Keratinocyte (primary cell): ENCODE data around the gene PPFIBP2. TPM values are rescaled to one million over a fixed set of nuclear protein-coding genes. Genes with fewer than 3 reads are reported as not detected.

Source experiments
- DNase-seq: peaks from one replicate; pipeline ENCODE4 v3.0.0-alpha.2; 2011; ENCODE audit warnings: low read depth, missing footprints, low spot score
- FAIRE-seq: peaks from 2 replicates; lab custom pipeline; 2011; peaks lifted over from hg19 to GRCh38; lab: Jason Lieb, UNC
- H2AFZ ChIP-seq: 2 replicates; pipeline ENCODE4 v1.6.0; 2012; ENCODE audit warnings: low read length, control low read depth, inconsistent platforms; ENCODE audit not compliant: control insufficient read depth
- H3K27ac ChIP-seq: 2 replicates; pipeline ENCODE4 v1.5.1; 2011; ENCODE audit warnings: low read length; ENCODE audit not compliant: control insufficient read depth, insufficient read depth
- H3K27me3 ChIP-seq: 3 replicates; pipeline ENCODE4 v1.6.0; 2011; ENCODE audit warnings: low read length; ENCODE audit not compliant: control insufficient read depth, insufficient read depth; ENCODE audit errors: extremely low read depth
- H3K36me3 ChIP-seq, 2 experiments: 2 replicates in 1 of 2; 3 replicates in 1 of 2; pipeline ENCODE4 v1.5.1; 2011; ENCODE audit warnings: low read length in 2 of 2, mild to moderate bottlenecking in 1 of 2; ENCODE audit not compliant: control insufficient read depth in 2 of 2, insufficient read depth in 2 of 2; ENCODE audit errors: extremely low read depth in 1 of 2
- H3K4me1 ChIP-seq: 3 replicates; pipeline ENCODE4 v1.5.1; 2011; ENCODE audit warnings: low read length; ENCODE audit not compliant: control insufficient read depth, insufficient read depth; ENCODE audit errors: extremely low read depth
- H3K4me2 ChIP-seq: 3 replicates; pipeline ENCODE4 v1.6.0; 2011; ENCODE audit warnings: low read depth, low read length; ENCODE audit not compliant: control insufficient read depth, insufficient read depth; ENCODE audit errors: extremely low read depth
- H3K4me3 ChIP-seq, 3 experiments: fragments of 200-600 bp in 1 of 3; sonication (generic) in 1 of 3; 2 replicates in 2 of 3; 3 replicates in 1 of 3; pipeline ENCODE4 v1.5.1; 2011 to 2016; ENCODE audit warnings: low read length in 3 of 3, mild to moderate bottlenecking in 3 of 3, control low read depth in 2 of 3, inconsistent platforms in 1 of 3, low read depth in 1 of 3, mixed read lengths in 1 of 3, mixed run types in 1 of 3, moderate library complexity in 1 of 3; ENCODE audit not compliant: control insufficient read depth in 2 of 3, insufficient read depth in 2 of 3; ENCODE audit errors: extremely low read depth in 1 of 3
- H3K79me2 ChIP-seq: 2 replicates; pipeline ENCODE4 v1.6.0; 2012; ENCODE audit warnings: low read length; ENCODE audit not compliant: control insufficient read depth, insufficient read depth
- H3K9ac ChIP-seq: 3 replicates; pipeline ENCODE4 v1.6.0; 2011; ENCODE audit warnings: low read length; ENCODE audit not compliant: control insufficient read depth, insufficient read depth; ENCODE audit errors: extremely low read depth
- H3K9me1 ChIP-seq: 3 replicates; pipeline ENCODE4 v1.6.0; 2011; ENCODE audit warnings: low read length; ENCODE audit not compliant: control insufficient read depth, insufficient read depth; ENCODE audit errors: extremely low read depth
- H3K9me3 ChIP-seq: 2 replicates; pipeline ENCODE4 v1.5.1; 2012; ENCODE audit warnings: low read depth, low read length; ENCODE audit not compliant: control insufficient read depth
- H4K20me1 ChIP-seq: 3 replicates; pipeline ENCODE4 v1.6.0; 2011; ENCODE audit warnings: low read length; ENCODE audit not compliant: control insufficient read depth, insufficient read depth; ENCODE audit errors: extremely low read depth
- EZH2 ChIP-seq: IDR thresholded peaks from one replicate; pipeline ENCODE4 v1.6.1; 2012; ENCODE audit warnings: inconsistent platforms, mild to moderate bottlenecking, low read length, moderate library complexity
- dilution Hi-C: fragments of 300-500 bp; cut with MboI; formaldehyde crosslinking; loops from one replicate; pipeline ENCODE4 v1.7.0; 2020; ENCODE audit warnings: low sequenced_read_pairs; ENCODE audit not compliant: extremely low pct_ligation_motif_present
- polyA plus RNA-seq, 5 experiments: library from polyadenylated mRNA; depleted of rRNA in 3 of 5; stranded (reverse) in 3 of 5; stranded (forward) in 1 of 5; unstranded in 1 of 5; fragments of >200 nt; gene quantifications; 1 replicate in 1 of 5; 2 replicates in 3 of 5; 3 replicates in 1 of 5; pipeline versions ENCODE4 v1.2.1 to v1.2.3, GENCODE V29; 2011 to 2012; ENCODE audit warnings: missing spikeins in 2 of 5, low read depth in 1 of 5, low replicate concordance in 1 of 5
- TF ChIP-seq, protein P1 (sequence below), 3 experiments: IDR thresholded peaks in 1 of 3; conservative IDR thresholded peaks in 1 of 3; optimal IDR thresholded peaks in 1 of 3; 2 replicates in 2 of 3; 3 replicates in 1 of 3; pipeline versions ENCODE3 to v1.5.1; 2011; ENCODE audit warnings: low read length in 3 of 3, mild to moderate bottlenecking in 3 of 3, moderate library complexity in 2 of 3, control low read depth in 1 of 3, inconsistent platforms in 1 of 3; ENCODE audit not compliant: insufficient read depth in 2 of 3; ENCODE audit errors: extremely low read depth in 1 of 3

PPFIBP2 gene
- polyA plus RNA-seq, 1 donor (not counting 4 experiments of a cell fraction or from before 2014, with no cell fraction given) = 11.0 TPM

DNA sequence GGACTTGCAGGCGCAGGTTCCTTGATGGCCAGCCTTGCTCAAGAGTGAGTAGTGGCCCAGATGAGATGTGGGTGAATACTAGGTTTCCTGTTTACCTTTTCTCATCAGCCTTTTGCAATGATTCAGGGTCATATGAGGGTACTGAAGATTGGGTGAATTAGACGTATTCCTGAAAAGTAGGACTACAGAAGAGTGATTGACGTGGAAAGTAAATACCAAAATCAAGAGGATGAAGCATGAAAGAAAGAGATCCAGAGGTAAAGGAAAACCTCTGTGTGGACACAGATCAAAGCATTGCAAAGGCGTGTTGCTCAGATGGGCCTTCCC is 99.6 kb downstream of the PPFIBP2 start:
- Histone ChIP-seq H3K4me1 (peaks cover 17% of the 10 kb centered on the region), H2AFZ (no peak overlapping the region), H3K9ac (no peak overlapping the region), H3K79me2 (no peaks in the 10 kb centered on the region), H3K4me3 (no peak overlapping the region), H3K36me3 (no peaks in the 10 kb centered on the region), H3K4me2 (no peak overlapping the region), H3K9me1 (no peaks in the 10 kb centered on the region), H3K9me3 (no peaks in the 10 kb centered on the region), H4K20me1 (no peaks in the 10 kb centered on the region), H3K27ac (no peak overlapping the region), H3K27me3 (no peaks in the 10 kb centered on the region)
- dilution Hi-C loops = no loop called here
- TF ChIP-seq EZH2 = no peak
- TF ChIP-seq, protein P1, sequence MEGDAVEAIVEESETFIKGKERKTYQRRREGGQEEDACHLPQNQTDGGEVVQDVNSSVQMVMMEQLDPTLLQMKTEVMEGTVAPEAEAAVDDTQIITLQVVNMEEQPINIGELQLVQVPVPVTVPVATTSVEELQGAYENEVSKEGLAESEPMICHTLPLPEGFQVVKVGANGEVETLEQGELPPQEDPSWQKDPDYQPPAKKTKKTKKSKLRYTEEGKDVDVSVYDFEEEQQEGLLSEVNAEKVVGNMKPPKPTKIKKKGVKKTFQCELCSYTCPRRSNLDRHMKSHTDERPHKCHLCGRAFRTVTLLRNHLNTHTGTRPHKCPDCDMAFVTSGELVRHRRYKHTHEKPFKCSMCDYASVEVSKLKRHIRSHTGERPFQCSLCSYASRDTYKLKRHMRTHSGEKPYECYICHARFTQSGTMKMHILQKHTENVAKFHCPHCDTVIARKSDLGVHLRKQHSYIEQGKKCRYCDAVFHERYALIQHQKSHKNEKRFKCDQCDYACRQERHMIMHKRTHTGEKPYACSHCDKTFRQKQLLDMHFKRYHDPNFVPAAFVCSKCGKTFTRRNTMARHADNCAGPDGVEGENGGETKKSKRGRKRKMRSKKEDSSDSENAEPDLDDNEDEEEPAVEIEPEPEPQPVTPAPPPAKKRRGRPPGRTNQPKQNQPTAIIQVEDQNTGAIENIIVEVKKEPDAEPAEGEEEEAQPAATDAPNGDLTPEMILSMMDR (optimal IDR thresholded peaks at IDR 0.05 in 1 of 3, IDR thresholded peaks at IDR 0.05 in 1 of 3, conservative IDR thresholded peaks at IDR 0.05 in 1 of 3; ENCODE audit: extremely low read depth in 1 of 3, insufficient read depth in 2 of 3, low read length in 3 of 3) = no peak
- FAIRE-seq = no peak
- DNase-seq = no peak

DNA sequence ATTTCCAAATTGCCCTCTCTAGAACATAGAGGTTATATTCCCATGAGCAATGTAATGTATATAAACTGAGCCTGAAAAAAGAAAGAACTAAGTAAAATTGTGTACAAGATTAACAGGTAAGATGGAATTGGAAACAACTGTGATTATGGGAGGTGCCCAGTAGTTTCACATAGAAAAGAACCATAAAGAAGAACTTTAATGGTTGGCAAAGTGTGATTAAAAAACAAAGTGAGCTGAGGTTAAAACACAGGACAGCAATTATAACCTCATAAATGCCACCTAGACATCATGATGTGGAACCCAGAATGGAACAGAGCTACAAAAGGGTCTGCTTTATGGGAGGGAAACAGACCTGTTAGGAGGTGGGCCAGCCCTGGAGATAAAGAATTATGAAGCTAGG is 100.9 kb downstream of the PPFIBP2 start:
- no peaks in the 10 kb centered on the region for H3K36me3 ChIP-seq
- no peaks in the 10 kb centered on the region for H3K27me3 ChIP-seq
- H3K4me3 ChIP-seq = no peak overlapping the region
- dilution Hi-C loops = no loop called here
- H3K9me1 ChIP-seq = no peaks in the 10 kb centered on the region
- H3K9me3 ChIP-seq = no peaks in the 10 kb centered on the region
- no peak overlapping the region for H3K4me2 ChIP-seq
- H3K9ac ChIP-seq = no peak overlapping the region
- no peaks in the 10 kb centered on the region for H4K20me1 ChIP-seq
- DNase-seq (no peak), FAIRE-seq (no peak)
- H3K79me2 ChIP-seq = no peaks in the 10 kb centered on the region
- no peak overlapping the region for H2AFZ ChIP-seq
- peaks cover 14% of the 10 kb centered on the region for H3K4me1 ChIP-seq
- H3K27ac ChIP-seq = no peak overlapping the region
- TF ChIP-seq EZH2 = no peak

DNA sequence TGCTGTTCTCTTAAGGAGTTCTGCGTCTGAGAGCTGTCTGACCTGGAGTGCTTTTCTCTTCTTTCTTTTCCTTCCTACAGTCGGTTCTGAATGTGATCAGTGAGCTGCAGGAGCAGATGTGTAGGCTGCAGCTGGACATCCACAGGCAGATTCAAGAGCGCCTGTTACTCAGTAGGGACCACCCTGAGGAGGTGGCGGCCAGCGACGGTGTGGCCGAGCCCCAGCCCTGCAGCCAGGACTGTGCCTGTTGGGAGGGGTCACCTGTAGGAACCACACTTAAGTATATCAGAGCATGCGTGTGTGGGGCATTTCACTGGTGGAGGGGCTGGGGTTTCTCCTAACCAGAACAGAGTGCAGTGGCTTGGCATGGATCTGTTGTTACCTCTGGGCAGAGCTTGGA is 103.2 kb downstream of the PPFIBP2 start:
- dilution Hi-C loops = no loop called here
- Histone ChIP-seq H3K79me2 (no peaks in the 10 kb centered on the region), H3K27me3 (no peaks in the 10 kb centered on the region), H3K27ac (no peak overlapping the region), H3K9me1 (no peaks in the 10 kb centered on the region), H3K4me3 (no peak overlapping the region), H3K4me2 (no peak overlapping the region), H3K4me1 (peaks cover 14% of the 10 kb centered on the region), H3K9me3 (no peaks in the 10 kb centered on the region), H4K20me1 (no peaks in the 10 kb centered on the region), H3K36me3 (no peaks in the 10 kb centered on the region), H3K9ac (no peak overlapping the region), H2AFZ (no peak overlapping the region)
- no peak for FAIRE-seq
- no peak for TF ChIP-seq EZH2
- TF ChIP-seq, protein P1 (optimal IDR thresholded peaks at IDR 0.05 in 1 of 3, IDR thresholded peaks at IDR 0.05 in 1 of 3, conservative IDR thresholded peaks at IDR 0.05 in 1 of 3; ENCODE audit: extremely low read depth in 1 of 3, insufficient read depth in 2 of 3, low read length in 3 of 3) = no peak
- no peak for DNase-seq
